Sigmoid colon (tissue), 4 donors: ENCODE data around the gene ZNF212.

Experiments
- CTCF ChIP-seq, 4 experiments: fragments of 450-650 bp in 3 of 4; fragments of 200-600 bp in 1 of 4; IDR thresholded peaks; one replicate each; pipeline ENCODE4 v1.5.1; 2016 to 2019; ENCODE audit warnings: antibody characterized with exemption in 4 of 4, mild to moderate bottlenecking in 3 of 4, moderate library complexity in 2 of 4
- EP300 ChIP-seq, 4 donors: sonication (generic); formaldehyde crosslinking; IDR thresholded peaks; one replicate each; pipeline ENCODE4 v1.6.1; 2017; ENCODE audit warnings: antibody characterized with exemption in 4 of 4
- POLR2A ChIP-seq, 2 donors: fragments of 450-650 bp; IDR thresholded peaks; one replicate each; pipeline ENCODE4 v1.6.1; 2016; ENCODE audit warnings: antibody characterized with exemption in 2 of 2, mild to moderate bottlenecking in 2 of 2, moderate library complexity in 2 of 2

- TF ChIP-seq POLR2A (IDR thresholded peaks at IDR 0.05) = no peak
- no peak for TF ChIP-seq CTCF (IDR thresholded peaks at IDR 0.05)
- no peak for TF ChIP-seq EP300 (IDR thresholded peaks at IDR 0.05)
These were observed 53.0 kb downstream of the ZNF212 start for GRCh38 chr7:149292462-149292823.
